IMR-90 (cell line): ENCODE data around the gene IRF6. TPM values are rescaled to one million over a fixed set of nuclear protein-coding genes. Genes with fewer than 3 reads are reported as not detected.

ENCODE experiments used
- ATAC-seq: fragments of 200-7000 bp; cut with Tn5 transposase; 2 replicates; pipeline ENCODE4 v1.9.1; 2020; ENCODE audit warnings: low read depth, mild to moderate bottlenecking, moderate library complexity
- BruUV-seq: library from RNA; stranded (reverse); fragments of 400-500 nt; replicated peaks from 2 replicates; lab custom pipeline; 2021; lab: Mats Ljungman, UMichigan
- CTCF ChIA-PET: fragments of 300-600 bp; formaldehyde crosslinking; extraction: SDS; loops from one replicate; lab custom pipeline; 2021; ENCODE audit warnings: antibody characterized with exemption; lab: Yijun Ruan, JAX
- POLR2A ChIA-PET: fragments of 300-600 bp; sonication (Branson Sonifier 250); formaldehyde crosslinking; loops from one replicate; lab custom pipeline; 2022; ENCODE audit warnings: antibody characterized with exemption; ENCODE audit not compliant: unreplicated experiment; lab: Charles Lee
- DNase-seq: peaks from one replicate; pipeline ENCODE4 v3.0.0; 2013
- H2AFZ ChIP-seq: replicated peaks from 2 replicates; pipeline ENCODE3; 2013; ENCODE audit warnings: low read length, mild to moderate bottlenecking; ENCODE audit not compliant: poor library complexity
- H2AK5ac ChIP-seq: 2 replicates; pipeline ENCODE4 v1.6.1; 2013; ENCODE audit warnings: low read depth, low read length, inconsistent platforms
- H2AK9ac ChIP-seq: replicated peaks from 2 replicates; pipeline ENCODE3; 2013; ENCODE audit warnings: mild to moderate bottlenecking, low read depth, low read length, moderate library complexity; ENCODE audit not compliant: poor library complexity
- H2BK120ac ChIP-seq: 2 replicates; pipeline ENCODE4 v1.6.1; 2013; ENCODE audit warnings: low read depth, low read length, inconsistent platforms
- H2BK15ac ChIP-seq: 3 replicates; pipeline ENCODE4 v1.6.1; 2013; ENCODE audit warnings: low read depth, low read length, inconsistent platforms
- H2BK20ac ChIP-seq: 2 replicates; pipeline ENCODE4 v1.6.1; 2013; ENCODE audit warnings: low read depth, mild to moderate bottlenecking, inconsistent platforms, low read length, moderate library complexity
- H2BK5ac ChIP-seq: 2 replicates; pipeline ENCODE4 v1.6.1; 2013; ENCODE audit warnings: mild to moderate bottlenecking, low read depth, low read length, inconsistent platforms; ENCODE audit not compliant: poor library complexity, severe bottlenecking
- H3K14ac ChIP-seq: replicated peaks from 2 replicates; pipeline ENCODE4 v1.6.1; 2013; ENCODE audit warnings: low read depth, low read length, inconsistent platforms
- H3K18ac ChIP-seq: 2 replicates; pipeline ENCODE4 v1.6.1; 2013; ENCODE audit warnings: low read depth, low read length, control low read depth
- H3K23ac ChIP-seq: 2 replicates; pipeline ENCODE4 v1.6.1; 2013; ENCODE audit warnings: low read depth, low read length, inconsistent platforms
- H3K27ac ChIP-seq: 2 replicates; pipeline ENCODE4 v1.5.1; 2013; ENCODE audit warnings: mild to moderate bottlenecking, control low read depth, low read length; ENCODE audit not compliant: insufficient read depth
- H3K27me3 ChIP-seq: 2 replicates; pipeline ENCODE4 v1.6.1; 2013; ENCODE audit warnings: low read length; ENCODE audit not compliant: control insufficient read depth, insufficient read depth
- H3K36me3 ChIP-seq: 2 replicates; pipeline ENCODE4 v1.6.1; 2013; ENCODE audit warnings: low read length, mixed read lengths; ENCODE audit not compliant: control insufficient read depth, insufficient read depth
- H3K4ac ChIP-seq: 2 replicates; pipeline ENCODE4 v1.6.1; 2013; ENCODE audit warnings: low read depth, low read length, inconsistent platforms
- H3K4me1 ChIP-seq: 2 replicates; pipeline ENCODE4 v1.6.1; 2013; ENCODE audit warnings: low read length, mixed read lengths; ENCODE audit not compliant: control insufficient read depth, insufficient read depth
- H3K4me2 ChIP-seq: 2 replicates; pipeline ENCODE4 v1.6.1; 2013; ENCODE audit warnings: low read depth, mild to moderate bottlenecking, control low read depth, low read length, moderate library complexity
- H3K4me3 ChIP-seq: 2 replicates; pipeline ENCODE4 v1.5.1; 2013; ENCODE audit warnings: low read depth, mild to moderate bottlenecking, control low read depth, low read length, moderate library complexity; ENCODE audit not compliant: insufficient read depth
- H3K56ac ChIP-seq: 2 replicates; pipeline ENCODE4 v1.6.1; 2013; ENCODE audit warnings: low read length, inconsistent platforms; ENCODE audit not compliant: insufficient read depth; ENCODE audit errors: extremely low read depth
- H3K79me1 ChIP-seq, 2 experiments: 2 replicates each; pipeline ENCODE4 v1.6.1; 2013; ENCODE audit warnings: low read length in 2 of 2, inconsistent platforms in 1 of 2, low read depth in 1 of 2
- H3K9ac ChIP-seq: 2 replicates; pipeline ENCODE4 v1.6.1; 2013; ENCODE audit warnings: low read depth, low read length, control low read depth
- H3K9me1 ChIP-seq: 2 replicates; pipeline ENCODE4 v1.6.1; 2013; ENCODE audit warnings: low read length, inconsistent platforms; ENCODE audit not compliant: insufficient read depth
- H3K9me3 ChIP-seq: 2 replicates; pipeline ENCODE4 v1.6.1; 2013; ENCODE audit warnings: low read length; ENCODE audit not compliant: control insufficient read depth, insufficient read depth
- H4K20me1 ChIP-seq: 2 replicates; pipeline ENCODE4 v1.6.1; 2013; ENCODE audit warnings: low read length, inconsistent platforms; ENCODE audit not compliant: insufficient read depth
- H4K5ac ChIP-seq: 2 replicates; pipeline ENCODE4 v1.6.1; 2013; ENCODE audit warnings: mild to moderate bottlenecking, low read depth, low read length, control low read depth
- H4K8ac ChIP-seq, 2 experiments: 2 replicates each; pipeline ENCODE4 v1.6.1; 2013; ENCODE audit warnings: low read depth in 2 of 2, low read length in 2 of 2, control low read depth in 1 of 2, inconsistent platforms in 1 of 2
- H4K91ac ChIP-seq: 2 replicates; pipeline ENCODE4 v1.6.1; 2013; ENCODE audit warnings: low read depth, low read length, inconsistent platforms; ENCODE audit not compliant: insufficient read depth
- BHLHE40 ChIP-seq: fragments of 150-350 bp; IDR thresholded peaks from 2 replicates; pipeline ENCODE4 v1.6.1; 2016; ENCODE audit warnings: mild to moderate bottlenecking, low read depth, low read length
- CEBPB ChIP-seq: IDR thresholded peaks from 2 replicates; pipeline ENCODE4 v1.6.1; 2012; ENCODE audit warnings: low read depth, low read length, improper control_type of control experiment
- CHD1 ChIP-seq: IDR thresholded peaks from 2 replicates; pipeline ENCODE4 v1.6.1; 2012; ENCODE audit warnings: low read depth, low read length, improper control_type of control experiment
- CTCF ChIP-seq: conservative IDR thresholded peaks from 2 replicates; pipeline ENCODE4 v1.5.1; 2012; ENCODE audit warnings: mild to moderate bottlenecking, low read depth, low read length, improper control_type of control experiment
- ELK1 ChIP-seq: fragments of 150-350 bp; IDR thresholded peaks from 2 replicates; pipeline ENCODE4 v1.6.1; 2016; ENCODE audit warnings: low read depth, mild to moderate bottlenecking, low read length, moderate library complexity, borderline replicate concordance
- FOS ChIP-seq: fragments of 150-350 bp; IDR thresholded peaks from 2 replicates; pipeline ENCODE4 v1.6.1; 2016; ENCODE audit warnings: low read depth, low read length
- MAFK ChIP-seq: IDR thresholded peaks from 2 replicates; pipeline ENCODE4 v1.6.1; 2012; ENCODE audit warnings: low read depth, low read length, improper control_type of control experiment
- MAZ ChIP-seq: IDR thresholded peaks from 2 replicates; pipeline ENCODE4 v1.6.1; 2012; ENCODE audit warnings: low read depth, mild to moderate bottlenecking, low read length, improper control_type of control experiment, moderate library complexity, borderline replicate concordance
- MXI1 ChIP-seq: IDR thresholded peaks from 2 replicates; pipeline ENCODE4 v1.6.1; 2012; ENCODE audit warnings: low read depth, mild to moderate bottlenecking, low read length, moderate library complexity, borderline replicate concordance
- NFE2L2 ChIP-seq: fragments of 150-350 bp; IDR thresholded peaks from 2 replicates; pipeline ENCODE4 v1.6.1; 2016; ENCODE audit warnings: low read depth, mild to moderate bottlenecking, low read length
- POLR2A ChIP-seq: IDR thresholded peaks from 2 replicates; pipeline ENCODE4 v1.6.1; 2012; ENCODE audit warnings: mild to moderate bottlenecking, low read depth, low read length
- RAD21 ChIP-seq: IDR thresholded peaks from 2 replicates; pipeline ENCODE4 v1.6.1; 2012; ENCODE audit warnings: low read length, improper control_type of control experiment
- RCOR1 ChIP-seq: IDR thresholded peaks from 2 replicates; pipeline ENCODE4 v1.6.1; 2012; ENCODE audit warnings: mild to moderate bottlenecking, low read length, improper control_type of control experiment; ENCODE audit not compliant: insufficient replicate concordance
- RFX5 ChIP-seq: IDR thresholded peaks from 2 replicates; pipeline ENCODE4 v1.8.0; 2012; ENCODE audit warnings: low read depth, mild to moderate bottlenecking, low read length, moderate library complexity
- SMC3 ChIP-seq: fragments of 150-350 bp; IDR thresholded peaks from 2 replicates; pipeline ENCODE4 v1.6.1; 2016; ENCODE audit warnings: low read depth, mild to moderate bottlenecking, antibody characterized with exemption, low read length, moderate library complexity
- USF2 ChIP-seq: fragments of 150-350 bp; IDR thresholded peaks from 2 replicates; pipeline ENCODE4 v1.6.1; 2017; ENCODE audit warnings: mild to moderate bottlenecking, antibody characterized with exemption, low read length, low read depth
- WGBS, 2 experiments: methylation state at CpG; one replicate each; pipeline versions ENCODE4 v1.1.5 to v1.1.7; 2013; ENCODE audit warnings: missing lambda C conversion rate in 2 of 2; ENCODE audit not compliant: insufficient read length in 1 of 2; ENCODE audit errors: extremely low coverage in 2 of 2; 5-methylcytosine and 5-hydroxymethylcytosine counted together
- dilution Hi-C: fragments of 300-500 bp; cut with HindIII; formaldehyde crosslinking; loops from one replicate; pipeline ENCODE4 v1.14.3; 2018; ENCODE audit warnings: low sequenced_read_pairs; ENCODE audit not compliant: unreplicated experiment
- in situ Hi-C: fragments of 300-500 bp; cut with MboI; formaldehyde crosslinking; loops from 3 replicates; pipeline ENCODE4 v1.14.3; 2019; ENCODE audit warnings: low sequenced_read_pairs, inconsistent platforms, mixed read lengths
- intact Hi-C: fragments of 100-400 bp; cut with micrococcal nuclease; formaldehyde crosslinking; loops from 2 replicates; pipeline ENCODE4 v1.10.0; 2022
- polyA plus RNA-seq, 3 experiments: library from polyadenylated mRNA; depleted of rRNA; stranded (reverse); fragments of >200 nt; gene quantifications; 2 replicates each; pipeline ENCODE4 v1.2.3, GENCODE V29; 2012; ENCODE audit warnings: low replicate concordance in 1 of 3
- total RNA-seq: library from RNA; depleted of rRNA; stranded (reverse); fragments of >200 nt; gene quantifications from 2 replicates; pipeline ENCODE4 v1.2.3, GENCODE V29; 2012

The IRF6 gene
- total and polyA plus RNA-seq, 2 of the 4 experiments (the other 2 are of a cell fraction) = 1.2 to 2.9 TPM

GRCh38 chr1:209819058-209819457, 13.1 kb upstream of the IRF6 start:
- Histone ChIP-seq H3K9me3 (no peaks in the 10 kb centered on the region), H3K4me1 (no peaks in the 10 kb centered on the region), H2AK5ac (no peak overlapping the region), H3K23ac (no peak overlapping the region), H4K8ac (no peak overlapping the region), H2BK120ac (no peak overlapping the region), H3K18ac (no peak overlapping the region), H4K5ac (no peak overlapping the region), H3K4ac (no peak overlapping the region), H2AFZ (no peak overlapping the region), H2BK15ac (no peak overlapping the region), H3K4me2 (no peak overlapping the region), H4K91ac (no peak overlapping the region), H2BK5ac (no peak overlapping the region), H3K79me1 (no peaks in the 10 kb centered on the region), H3K36me3 (no peaks in the 10 kb centered on the region), H4K20me1 (no peaks in the 10 kb centered on the region), H3K9me1 (peaks cover 3% of the 10 kb centered on the region), H2BK20ac (no peak overlapping the region), H3K9ac (no peak overlapping the region), H3K27me3 (no peaks in the 10 kb centered on the region), H3K14ac (no peak overlapping the region), H2AK9ac (no peak overlapping the region), H3K27ac (no peak overlapping the region), H3K56ac (no peak overlapping the region), H3K4me3 (no peak overlapping the region)
- in situ Hi-C loops = no loop called here
- no CpG with 5 or more reads among the region's 1 CpG for WGBS, 2 experiments
- TF ChIP-seq USF2 = no peak
- TF ChIP-seq POLR2A = no peak
- no peak for TF ChIP-seq FOS
- no peak for TF ChIP-seq CTCF
- no peak for TF ChIP-seq RCOR1
- TF ChIP-seq MAFK = no peak
- TF ChIP-seq BHLHE40 = no peak
- no peak for TF ChIP-seq CEBPB
- no peak for TF ChIP-seq ELK1
- TF ChIP-seq NFE2L2 = no peak
- no peak for TF ChIP-seq RAD21
- no peak for TF ChIP-seq MXI1
- no peak for TF ChIP-seq SMC3
- no peak for TF ChIP-seq CHD1
- no peak for TF ChIP-seq MAZ
- no peak for TF ChIP-seq RFX5
- POLR2A ChIA-PET = no interaction called here
- dilution Hi-C loops = loop anchor here (25.0 kb wide), 1 partner anchor 168 kb away; no protein-coding TSS in a partner anchor
- intact Hi-C loops = no loop called here
- ATAC-seq (no peak), DNase-seq (no peak)
- CTCF ChIA-PET = interaction anchor here (1.2 kb wide), 1 partner anchor 9 kb away, joined by 4 read pairs; the partner anchor contains the start of gene UTP25
- no TSS peak for BruUV-seq
